Measurements from ENCODE around the gene NUTF2. TPM values are rescaled to one million over a fixed set of nuclear protein-coding genes. Genes with fewer than 3 reads are reported as not detected.

The NUTF2 gene
- total RNA-seq, 2 experiments from 2014 or later = 152 to 157 TPM

DNA sequence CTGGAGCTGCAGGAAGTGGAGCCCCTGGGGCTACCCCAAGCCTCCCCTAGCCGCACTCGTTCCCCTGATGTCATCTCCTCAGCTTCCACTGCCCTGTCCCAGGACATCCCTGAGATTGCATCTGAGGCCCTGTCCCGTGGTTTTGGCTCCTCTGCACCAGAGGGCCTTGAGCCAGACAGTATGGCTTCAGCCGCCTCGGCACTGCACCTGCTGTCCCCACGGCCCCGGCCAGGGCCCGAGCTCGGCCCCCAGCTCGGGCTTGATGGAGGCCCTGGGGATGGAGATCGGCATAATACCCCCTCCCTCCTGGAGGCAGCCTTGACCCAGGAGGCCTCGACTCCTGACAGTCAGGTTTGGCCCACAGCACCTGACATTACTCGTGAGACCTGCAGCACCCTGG, 33.9 kb downstream of the NUTF2 start:
- CTCF ChIA-PET = interaction anchor here (1.7 to 6.3 kb wide), 3 partner anchors 45 to 160 kb away, joined by 5 to 81 read pairs (median 5); no protein-coding TSS in a partner anchor
- H3K27ac Mint-ChIP-seq = no peak overlapping the region
- TF ChIP-seq, protein P1, sequence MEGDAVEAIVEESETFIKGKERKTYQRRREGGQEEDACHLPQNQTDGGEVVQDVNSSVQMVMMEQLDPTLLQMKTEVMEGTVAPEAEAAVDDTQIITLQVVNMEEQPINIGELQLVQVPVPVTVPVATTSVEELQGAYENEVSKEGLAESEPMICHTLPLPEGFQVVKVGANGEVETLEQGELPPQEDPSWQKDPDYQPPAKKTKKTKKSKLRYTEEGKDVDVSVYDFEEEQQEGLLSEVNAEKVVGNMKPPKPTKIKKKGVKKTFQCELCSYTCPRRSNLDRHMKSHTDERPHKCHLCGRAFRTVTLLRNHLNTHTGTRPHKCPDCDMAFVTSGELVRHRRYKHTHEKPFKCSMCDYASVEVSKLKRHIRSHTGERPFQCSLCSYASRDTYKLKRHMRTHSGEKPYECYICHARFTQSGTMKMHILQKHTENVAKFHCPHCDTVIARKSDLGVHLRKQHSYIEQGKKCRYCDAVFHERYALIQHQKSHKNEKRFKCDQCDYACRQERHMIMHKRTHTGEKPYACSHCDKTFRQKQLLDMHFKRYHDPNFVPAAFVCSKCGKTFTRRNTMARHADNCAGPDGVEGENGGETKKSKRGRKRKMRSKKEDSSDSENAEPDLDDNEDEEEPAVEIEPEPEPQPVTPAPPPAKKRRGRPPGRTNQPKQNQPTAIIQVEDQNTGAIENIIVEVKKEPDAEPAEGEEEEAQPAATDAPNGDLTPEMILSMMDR (IDR thresholded peaks at IDR 0.05) = no peak
- ATAC-seq (no peak), DNase-seq (no peak)
- intact Hi-C loops (cut with micrococcal nuclease) = no loop called here
- no peak overlapping the region for H3K4me3 Mint-ChIP-seq
- POLR2A ChIA-PET = interaction anchor here (1.2 kb wide), 1 partner anchor 9 kb away, joined by 3 read pairs; no protein-coding TSS in a partner anchor
- no peaks in the 10 kb centered on the region for H3K9me3 Mint-ChIP-seq
- no peaks in the 10 kb centered on the region for H3K27me3 Mint-ChIP-seq
- H3K36me3 Mint-ChIP-seq (ENCODE audit: low read depth) = peaks cover 37% of the 10 kb centered on the region
- peaks cover 5% of the 10 kb centered on the region for H3K4me1 Mint-ChIP-seq (ENCODE audit: low read depth)

DNA sequence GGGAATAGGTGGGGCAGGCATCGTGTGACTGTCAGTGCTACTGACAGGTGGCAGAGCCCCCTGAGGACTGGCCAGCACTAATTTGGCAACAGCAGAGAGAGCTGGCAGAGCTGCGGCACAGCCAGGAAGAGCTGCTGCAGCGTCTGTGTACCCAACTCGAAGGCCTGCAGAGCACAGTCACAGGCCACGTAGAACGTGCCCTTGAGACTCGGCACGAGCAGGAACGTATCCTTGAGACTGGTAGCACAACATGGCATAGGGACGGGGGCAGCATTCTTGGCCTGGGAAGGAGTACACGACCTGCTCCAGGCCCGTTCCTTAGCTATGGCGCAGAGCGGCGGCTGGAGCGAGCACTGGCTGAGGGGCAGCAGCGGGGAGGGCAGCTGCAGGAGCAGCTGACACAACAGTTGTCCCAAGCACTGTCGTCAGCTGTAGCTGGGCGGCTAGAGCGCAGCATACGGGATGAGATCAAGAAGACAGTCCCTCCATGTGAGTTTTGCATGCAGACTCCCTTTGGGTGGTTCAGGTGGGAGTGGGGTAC, 35.0 kb downstream of the NUTF2 start:
- no peaks in the 10 kb centered on the region for H3K4me1 Mint-ChIP-seq (ENCODE audit: low read depth)
- TF ChIP-seq, protein P1 (IDR thresholded peaks at IDR 0.05) = no peak
- DNase-seq (no peak), ATAC-seq (no peak)
- POLR2A ChIA-PET = interaction anchor here (0.9 to 1.2 kb wide), 3 partner anchors 29 to 51 kb away, joined by 3 to 4 read pairs (median 3); no protein-coding TSS in a partner anchor
- intact Hi-C loops (cut with micrococcal nuclease) = loop anchor here (2.0 kb wide), 1 partner anchor 47 kb away; no protein-coding TSS in a partner anchor
- H3K9me3 Mint-ChIP-seq = no peaks in the 10 kb centered on the region
- CTCF ChIA-PET = interaction anchor here (0.9 to 6.3 kb wide), 10 partner anchors 8 to 159 kb away, joined by 4 to 81 read pairs (median 24); partner anchors contain the start of genes CTRL, EDC4 and PSKH1
- H3K27me3 Mint-ChIP-seq = no peaks in the 10 kb centered on the region
- H3K27ac Mint-ChIP-seq = no peak overlapping the region
- peaks cover 33% of the 10 kb centered on the region for H3K36me3 Mint-ChIP-seq (ENCODE audit: low read depth)
- H3K4me3 Mint-ChIP-seq = no peak overlapping the region

DNA sequence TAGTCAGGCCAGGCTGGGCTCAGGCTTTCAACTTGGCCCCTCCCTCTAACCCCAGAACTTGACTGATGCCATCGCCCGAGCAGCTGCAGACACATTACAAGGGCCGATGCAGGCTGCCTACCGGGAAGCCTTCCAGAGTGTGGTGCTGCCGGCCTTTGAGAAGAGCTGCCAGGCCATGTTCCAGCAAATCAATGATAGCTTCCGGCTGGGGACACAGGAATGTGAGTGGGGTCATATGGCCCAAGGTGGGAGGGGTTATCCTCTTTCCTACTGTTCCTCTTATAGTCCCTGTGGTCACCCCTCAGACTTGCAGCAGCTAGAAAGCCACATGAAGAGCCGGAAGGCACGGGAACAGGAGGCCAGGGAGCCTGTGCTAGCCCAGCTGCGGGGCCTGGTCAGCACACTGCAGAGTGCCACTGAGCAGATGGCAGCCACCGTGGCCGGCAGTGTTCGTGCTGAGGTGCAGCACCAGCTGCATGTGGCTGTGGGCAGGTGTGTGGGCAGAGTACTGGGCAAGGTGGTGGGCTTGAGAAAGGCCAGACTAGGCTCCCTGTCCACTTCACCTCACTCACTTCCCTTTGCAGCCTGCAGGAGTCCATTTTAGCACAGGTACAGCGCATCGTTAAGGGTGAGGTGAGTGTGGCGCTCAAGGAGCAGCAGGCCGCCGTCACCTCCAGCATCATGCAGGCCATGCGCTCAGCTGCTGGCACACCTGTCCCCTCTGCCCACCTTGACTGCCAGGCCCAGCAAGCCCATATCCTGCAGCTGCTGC, 35.8 kb downstream of the NUTF2 start:
- DNase-seq (no peak), ATAC-seq (no peak)
- H3K9me3 Mint-ChIP-seq = no peaks in the 10 kb centered on the region
- intact Hi-C loops (cut with micrococcal nuclease) = loop anchor here (2.0 kb wide), 1 partner anchor 46 kb away; no protein-coding TSS in a partner anchor
- H3K27ac Mint-ChIP-seq = no peak overlapping the region
- ChIA-PET CTCF (interaction anchor here (0.7 to 6.3 kb wide), 24 partner anchors 8 to 296 kb away, joined by 3 to 81 read pairs (median 14); partner anchors contain the start of genes CENPT, CTRL, EDC4 and PSKH1), POLR2A (interaction anchor here (0.8 to 2.0 kb wide), 6 partner anchors 24 to 52 kb away, joined by 3 to 8 read pairs (median 3); no protein-coding TSS in a partner anchor)
- no peaks in the 10 kb centered on the region for H3K27me3 Mint-ChIP-seq
- H3K36me3 Mint-ChIP-seq (ENCODE audit: low read depth) = peaks cover 24% of the 10 kb centered on the region
- TF ChIP-seq, protein P1 (IDR thresholded peaks at IDR 0.05) = no peak
- no peaks in the 10 kb centered on the region for H3K4me1 Mint-ChIP-seq (ENCODE audit: low read depth)
- H3K4me3 Mint-ChIP-seq = no peak overlapping the region

DNA sequence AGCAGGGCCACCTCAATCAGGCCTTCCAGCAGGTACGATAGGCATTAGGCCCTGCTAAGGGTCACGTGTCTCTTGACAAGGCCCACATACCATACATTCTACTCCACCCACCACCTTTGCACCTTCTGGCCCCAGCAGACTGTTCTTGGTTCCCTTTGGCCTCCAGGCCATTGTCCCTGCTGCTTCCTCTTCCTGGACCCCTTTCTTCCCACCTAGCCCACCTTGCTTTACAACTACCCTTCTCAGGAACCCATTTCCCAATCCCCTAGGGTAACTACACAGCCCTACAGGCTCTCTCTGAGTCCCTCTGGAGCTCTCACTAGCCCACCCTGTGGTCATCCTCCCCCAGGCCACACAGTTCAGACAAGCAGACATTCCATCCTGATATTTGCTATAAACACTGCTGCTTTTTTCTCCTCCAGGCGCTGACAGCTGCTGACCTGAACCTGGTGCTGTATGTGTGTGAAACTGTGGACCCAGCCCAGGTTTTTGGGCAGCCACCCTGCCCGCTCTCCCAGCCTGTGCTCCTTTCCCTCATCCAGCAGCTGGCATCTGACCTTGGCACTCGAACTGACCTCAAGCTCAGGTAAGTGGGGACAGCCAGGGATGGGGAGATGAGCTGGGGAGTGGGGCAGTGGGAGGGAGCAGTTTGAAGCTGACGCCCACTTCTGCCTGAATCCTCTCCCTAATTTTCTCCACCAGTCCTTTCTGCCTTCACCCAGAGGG, 36.6 kb downstream of the NUTF2 start:
- H3K9me3 Mint-ChIP-seq = no peaks in the 10 kb centered on the region
- H3K27ac Mint-ChIP-seq = no peak overlapping the region
- TF ChIP-seq, protein P1 (IDR thresholded peaks at IDR 0.05) = no peak
- ChIA-PET CTCF (interaction anchor here (0.6 to 6.3 kb wide), 42 partner anchors 9 to 1253 kb away, joined by 3 to 81 read pairs (median 6); partner anchors contain the start of genes ATP6V0D1, CENPT, CTRL and DDX28), POLR2A (interaction anchor here (1.0 to 2.0 kb wide), 7 partner anchors 8 to 51 kb away, joined by 3 to 8 read pairs (median 3); partner anchors contain the start of gene CENPT)
- no peak for DNase-seq
- intact Hi-C loops (cut with micrococcal nuclease) = loop anchor here (2.0 kb wide), 1 partner anchor 45 kb away; no protein-coding TSS in a partner anchor
- H3K27me3 Mint-ChIP-seq = no peaks in the 10 kb centered on the region
- H3K36me3 Mint-ChIP-seq (ENCODE audit: low read depth) = peaks cover 20% of the 10 kb centered on the region
- no peaks in the 10 kb centered on the region for H3K4me1 Mint-ChIP-seq (ENCODE audit: low read depth)
- no peak overlapping the region for H3K4me3 Mint-ChIP-seq
- ATAC-seq = peak; percentile 19

All from activated CD8-positive, alpha-beta T cell treated with anti-CD3 and anti-CD28 coated beads for 36 hours (primary cell).